HL-60/S4 (cell line): ENCODE results near the gene ZNF485.
"Not testable (repeated sequence)": the region's sequence is repeated elsewhere in the genome, so short reads cannot be mapped to it uniquely, and the experiment has no call there.

ENCODE experiments used
- in situ Hi-C: fragments of 300-500 bp; cut with MboI; formaldehyde crosslinking; loops from 2 replicates; pipeline ENCODE4 v1.14.3; 2022; ENCODE audit warnings: low sequenced_read_pairs

The ZNF485 gene

GRCh38 chr10:43606323-43607198 lies at the start of gene ZNF485:
TSS of gene ZNF485 (plus strand) at chr10:43606438. CDS start at chr10:43607051, 613 bp downstream.
- in situ Hi-C loops, result no loop called here

- in situ Hi-C loops, result no loop called here
Measured at GRCh38 chr10:43557214-43557613, 49.0 kb upstream of the ZNF485 start.

- in situ Hi-C loops, result no loop called here
Measured at GRCh38 chr10:43569681-43570080, 36.6 kb upstream of the ZNF485 start.

- in situ Hi-C loops, result no loop called here
Measured at GRCh38 chr10:43570971-43571370, 35.3 kb upstream of the ZNF485 start.

- in situ Hi-C loops, result no loop called here
Measured at GRCh38 chr10:43573250-43574000, 32.8 kb upstream of the ZNF485 start.

GRCh38 chr10:43574001-43574892 lies 32.0 kb upstream of the ZNF485 start, which contains the start of gene ZNF239:
TSS of gene ZNF239 (minus strand) at chr10:43574616. CDS start at chr10:43558079, 16,537 bp downstream.
- in situ Hi-C loops, result no loop called here

- in situ Hi-C loops, result no loop called here
Measured at GRCh38 chr10:43574906-43575305, 31.3 kb upstream of the ZNF485 start.

- in situ Hi-C loops, result no loop called here
Measured at GRCh38 chr10:43576062-43576461, 30.2 kb upstream of the ZNF485 start.

- in situ Hi-C loops, result no loop called here
Measured at GRCh38 chr10:43576580-43576979, 29.7 kb upstream of the ZNF485 start.

- in situ Hi-C loops, result no loop called here
Measured at GRCh38 chr10:43584051-43584450, 22.2 kb upstream of the ZNF485 start.

GRCh38 chr10:43585046-43585445 lies 21.2 kb upstream of the ZNF485 start:
- in situ Hi-C loops, result no loop called here

GRCh38 chr10:43585981-43586729 lies 20.1 kb upstream of the ZNF485 start:
- in situ Hi-C loops, result no loop called here

GRCh38 chr10:43586730-43587115 lies 19.5 kb upstream of the ZNF485 start:
- in situ Hi-C loops, result not testable (repeated sequence)

GRCh38 chr10:43591303-43591904 lies 14.8 kb upstream of the ZNF485 start:
- in situ Hi-C loops, result no loop called here

- in situ Hi-C loops, result no loop called here
Measured at GRCh38 chr10:43594944-43595589, 11.2 kb upstream of the ZNF485 start.

GRCh38 chr10:43595739-43596298 lies 10.4 kb upstream of the ZNF485 start:
- in situ Hi-C loops, result no loop called here

- in situ Hi-C loops, result no loop called here
Measured at GRCh38 chr10:43596546-43596945, 9.7 kb upstream of the ZNF485 start.

GRCh38 chr10:43598446-43598845 lies 7.8 kb upstream of the ZNF485 start:
- in situ Hi-C loops, result no loop called here

- in situ Hi-C loops, result no loop called here
Measured at GRCh38 chr10:43599333-43599732, 6.9 kb upstream of the ZNF485 start.
